ENCODE measurements around the gene CDKN1A. TPM values are rescaled to one million over a fixed set of nuclear protein-coding genes. Genes with fewer than 3 reads are reported as not detected.

CDKN1A gene
- total RNA-seq, 4 donors from 2014 or later, result 47.3 to 613 (median 93.3) TPM

DNA sequence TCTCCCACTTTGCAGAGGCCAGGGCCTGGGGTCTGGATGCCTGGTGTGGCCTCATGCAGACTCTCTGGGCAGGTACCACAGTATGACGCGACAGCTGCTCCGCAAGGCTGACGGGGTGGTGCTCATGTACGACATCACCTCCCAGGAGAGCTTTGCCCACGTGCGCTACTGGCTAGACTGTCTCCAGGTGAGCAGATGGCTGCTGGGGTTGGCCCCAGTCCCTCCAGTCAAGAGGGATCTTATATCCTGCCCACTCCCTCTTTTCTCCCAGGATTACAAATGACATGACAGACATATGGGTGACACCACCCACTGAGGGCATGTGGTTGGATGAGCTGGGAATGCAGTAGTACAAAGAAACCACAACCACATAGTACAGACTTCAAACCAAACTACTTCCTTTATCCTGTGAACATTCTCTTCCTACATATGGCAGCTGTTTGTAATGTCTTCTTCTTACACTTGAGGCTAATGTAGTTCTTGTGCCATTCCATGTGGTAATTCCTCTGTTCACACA, 49.0 kb downstream of the CDKN1A start:
- H3K4me1 ChIP-seq, result peaks cover 0 to 10% (median 4%) of the 10 kb centered on the region in 4 donors
- H3K9me3 ChIP-seq, result no peaks in the 10 kb centered on the region
- intact Hi-C loops (cut with DNase I), result no loop called here
- H3K4me3 ChIP-seq, result no peak overlapping the region
- H3K27me3 ChIP-seq, result no peaks in the 10 kb centered on the region
- H3K36me3 ChIP-seq, result no peaks in the 10 kb centered on the region
- H3K27ac ChIP-seq (replicated peaks in 1 of 4), result no peak overlapping the region
- no CpG with 5 or more reads among the region's 7 CpGs for WGBS
- DNase-seq (ENCODE audit: extremely low spot score), result no peak
- no peak for TF ChIP-seq POLR2AphosphoS5 (IDR thresholded peaks at IDR 0.05)

GRCh38 chr6:36728289-36729160, 50.0 kb downstream of the CDKN1A start:
- Histone ChIP-seq H3K9me3 (no peaks in the 10 kb centered on the region), H3K4me1 (peaks cover 0 to 10% (median 4%) of the 10 kb centered on the region in 4 donors), H3K27me3 (no peaks in the 10 kb centered on the region), H3K36me3 (no peaks in the 10 kb centered on the region), H3K4me3 (no peak overlapping the region), H3K27ac (replicated peaks in 1 of 4) (no peak overlapping the region)
- DNase-seq (ENCODE audit: extremely low spot score), result no peak
- TF ChIP-seq, protein P1, sequence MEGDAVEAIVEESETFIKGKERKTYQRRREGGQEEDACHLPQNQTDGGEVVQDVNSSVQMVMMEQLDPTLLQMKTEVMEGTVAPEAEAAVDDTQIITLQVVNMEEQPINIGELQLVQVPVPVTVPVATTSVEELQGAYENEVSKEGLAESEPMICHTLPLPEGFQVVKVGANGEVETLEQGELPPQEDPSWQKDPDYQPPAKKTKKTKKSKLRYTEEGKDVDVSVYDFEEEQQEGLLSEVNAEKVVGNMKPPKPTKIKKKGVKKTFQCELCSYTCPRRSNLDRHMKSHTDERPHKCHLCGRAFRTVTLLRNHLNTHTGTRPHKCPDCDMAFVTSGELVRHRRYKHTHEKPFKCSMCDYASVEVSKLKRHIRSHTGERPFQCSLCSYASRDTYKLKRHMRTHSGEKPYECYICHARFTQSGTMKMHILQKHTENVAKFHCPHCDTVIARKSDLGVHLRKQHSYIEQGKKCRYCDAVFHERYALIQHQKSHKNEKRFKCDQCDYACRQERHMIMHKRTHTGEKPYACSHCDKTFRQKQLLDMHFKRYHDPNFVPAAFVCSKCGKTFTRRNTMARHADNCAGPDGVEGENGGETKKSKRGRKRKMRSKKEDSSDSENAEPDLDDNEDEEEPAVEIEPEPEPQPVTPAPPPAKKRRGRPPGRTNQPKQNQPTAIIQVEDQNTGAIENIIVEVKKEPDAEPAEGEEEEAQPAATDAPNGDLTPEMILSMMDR (IDR thresholded peaks at IDR 0.05), result no peak
- no peak for TF ChIP-seq EP300 (IDR thresholded peaks at IDR 0.05)
- no peak for TF ChIP-seq POLR2A (IDR thresholded peaks at IDR 0.05; ENCODE audit: low read depth)
- TF ChIP-seq POLR2AphosphoS5 (IDR thresholded peaks at IDR 0.05), result no peak
- WGBS, result 81% methylated on average over 8 of the region's 11 CpGs
- intact Hi-C loops (cut with DNase I), result no loop called here

DNA sequence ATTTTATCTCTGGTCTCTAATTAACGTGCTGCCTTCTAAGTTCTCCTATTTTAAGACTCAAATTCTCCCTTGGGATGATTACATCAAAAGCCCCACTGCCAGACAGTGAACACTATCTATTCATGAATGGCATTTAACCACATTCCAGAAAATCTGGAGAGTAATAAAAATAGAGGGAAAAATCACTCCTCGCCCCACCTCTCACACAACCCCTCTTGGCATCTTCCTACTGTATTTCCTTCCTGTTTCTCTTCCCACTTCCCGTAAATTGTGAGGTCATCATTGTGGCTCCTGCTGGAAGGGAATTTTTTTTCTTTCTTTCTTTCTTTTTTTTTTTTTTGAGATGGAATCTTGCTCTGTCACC, 50.6 kb downstream of the CDKN1A start:
- WGBS, result 38% methylated on average over 3 of the region's 3 CpGs
- H3K9me3 ChIP-seq, result no peaks in the 10 kb centered on the region
- no peaks in the 10 kb centered on the region for H3K36me3 ChIP-seq
- H3K27me3 ChIP-seq, result no peaks in the 10 kb centered on the region
- H3K4me1 ChIP-seq, result peaks cover 0 to 10% (median 5%) of the 10 kb centered on the region in 4 donors
- TF ChIP-seq, protein P1 (IDR thresholded peaks at IDR 0.05), result no peak
- TF ChIP-seq EP300 (IDR thresholded peaks at IDR 0.05) (no peak), POLR2AphosphoS5 (IDR thresholded peaks at IDR 0.05) (no peak), POLR2A (IDR thresholded peaks at IDR 0.05; ENCODE audit: low read depth) (no peak)
- intact Hi-C loops (cut with DNase I), result no loop called here
- H3K4me3 ChIP-seq, result no peak overlapping the region
- H3K27ac ChIP-seq (replicated peaks in 1 of 4), result no peak overlapping the region
- DNase-seq (ENCODE audit: extremely low spot score), result no peak

DNA sequence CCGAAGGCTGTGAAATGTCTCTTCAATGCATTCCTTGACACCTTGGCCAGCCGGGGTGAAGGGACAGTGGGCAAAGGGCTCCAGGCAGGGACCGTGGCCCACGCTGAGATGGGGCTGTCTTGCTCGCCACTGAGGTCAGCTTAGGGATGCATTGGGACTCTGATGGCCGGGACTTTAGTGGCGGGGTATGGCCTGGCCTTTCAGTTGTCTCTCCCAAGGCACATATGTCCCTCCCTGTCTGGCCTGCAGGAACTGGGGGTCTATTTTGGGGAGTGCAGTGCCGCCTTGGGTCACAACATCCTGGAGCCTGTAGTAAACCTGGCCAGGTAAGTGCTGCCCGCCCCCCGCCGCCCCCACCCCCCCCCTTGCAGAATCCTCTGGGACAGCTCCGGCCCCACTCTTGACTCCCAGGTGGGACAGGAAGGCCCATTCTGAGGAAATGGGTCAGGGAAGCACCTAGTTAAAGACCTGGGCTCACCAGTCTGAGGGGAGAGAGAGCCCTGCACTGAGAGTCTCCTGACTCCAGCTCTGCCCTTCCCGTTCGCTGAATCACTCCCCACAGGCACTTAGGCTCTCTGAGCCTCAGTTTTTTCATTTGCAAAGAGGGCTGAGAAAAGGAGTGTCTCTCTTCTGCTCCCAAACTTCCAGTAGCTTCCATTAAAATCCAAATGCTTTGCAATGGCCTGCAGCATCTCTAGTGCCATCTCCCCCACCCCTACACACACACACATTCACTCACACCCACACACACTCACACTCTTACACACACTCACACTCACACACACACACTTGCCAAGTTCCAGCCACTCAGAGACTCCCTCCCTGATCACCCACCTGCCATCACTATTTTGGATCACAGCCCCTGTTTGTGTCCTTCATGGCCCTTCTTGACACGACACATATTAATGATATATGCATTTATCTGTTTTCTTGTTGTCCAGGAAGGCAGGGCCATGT, 52.2 kb downstream of the CDKN1A start:
- no peaks in the 10 kb centered on the region for H3K9me3 ChIP-seq
- H3K36me3 ChIP-seq, result no peaks in the 10 kb centered on the region
- 97% methylated on average over 5 of the region's 15 CpGs for WGBS
- peaks cover 14 to 25% (median 20%) of the 10 kb centered on the region in 4 donors for H3K4me1 ChIP-seq
- intact Hi-C loops (cut with DNase I), result no loop called here
- TF ChIP-seq, protein P1 (IDR thresholded peaks at IDR 0.05), result no peak
- TF ChIP-seq POLR2A (IDR thresholded peaks at IDR 0.05; ENCODE audit: low read depth) (no peak), EP300 (IDR thresholded peaks at IDR 0.05) (no peak), POLR2AphosphoS5 (IDR thresholded peaks at IDR 0.05) (no peak)
- no peaks in the 10 kb centered on the region for H3K27me3 ChIP-seq
- DNase-seq (ENCODE audit: extremely low spot score), result no peak
- H3K27ac ChIP-seq (replicated peaks in 1 of 4), result no peak overlapping the region
- H3K4me3 ChIP-seq, result no peak overlapping the region
